K562 (cell line): ENCODE measurements around the gene PRRC2B. TPM values are rescaled to one million over a fixed set of nuclear protein-coding genes. Genes with fewer than 3 reads are reported as not detected.

Experiments
- ATAC-seq: fragments of 200-7000 bp; cut with Tn5 transposase; 3 replicates; pipeline ENCODE4 v1.9.1; 2020; ENCODE audit warnings: moderate library complexity
- BruUV-seq: library from RNA; stranded (reverse); fragments of 400-500 nt; replicated peaks from 2 replicates; lab custom pipeline; 2021; lab: Mats Ljungman, UMichigan
- CTCF ChIA-PET: fragments of 300-600 bp; formaldehyde crosslinking; extraction: SDS; loops from one replicate; lab custom pipeline; 2021; ENCODE audit warnings: low intra/inter-chr PET ratio; lab: Yijun Ruan, JAX
- POLR2A ChIA-PET: fragments of 300-600, 350-650 bp; sonication (Branson Sonifier 250); formaldehyde crosslinking; extraction: SDS; loops from one replicate; lab custom pipeline; 2021; ENCODE audit warnings: antibody characterized with exemption, inconsistent platforms; lab: Yijun Ruan, JAX
- DNase-seq, 4 experiments: peaks; one replicate each; pipeline versions ENCODE4 v3.0.0 to v3.0.0-alpha.2; 2011 to 2018; ENCODE audit warnings: low spot score in 3 of 4, mixed read lengths in 3 of 4; ENCODE audit errors: extremely low read depth in 1 of 4
- FAIRE-seq: peaks from 2 replicates; lab custom pipeline; 2011; peaks lifted over from hg19 to GRCh38; lab: Jason Lieb, UNC
- H2AFZ ChIP-seq: 2 replicates; pipeline ENCODE4 v1.6.0; 2011; ENCODE audit warnings: low read depth, low read length, control low read depth, inconsistent platforms
- H3K27ac ChIP-seq: fragments of 200-600 bp; 3 replicates; pipeline ENCODE4 v1.8.0; 2011; ENCODE audit warnings: low read depth, mild to moderate bottlenecking, control low read depth, inconsistent platforms, low read length, moderate library complexity, mixed read lengths; ENCODE audit errors: extremely low read depth
- H3K27me3 ChIP-seq, 2 experiments: fragments of 300-600 bp in 1 of 2; 2 replicates in 1 of 2; 3 replicates in 1 of 2; pipeline versions ENCODE4 v1.6.0 to v1.8.0; 2011; ENCODE audit warnings: inconsistent platforms in 2 of 2, low read length in 2 of 2, mild to moderate bottlenecking in 1 of 2, mixed read lengths in 1 of 2, moderate library complexity in 1 of 2; ENCODE audit not compliant: control insufficient read depth in 2 of 2, insufficient read depth in 2 of 2
- H3K36me3 ChIP-seq: fragments of 300-600 bp; 3 replicates; pipeline ENCODE4 v1.8.0; 2011; ENCODE audit warnings: mild to moderate bottlenecking, low read length, inconsistent platforms; ENCODE audit not compliant: control insufficient read depth, insufficient read depth
- H3K4me1 ChIP-seq, 2 experiments: fragments of 200-600 bp in 1 of 2; replicated peaks in 1 of 2; 2 replicates in 1 of 2; 3 replicates in 1 of 2; pipeline versions ENCODE4 v1.5.1 to v1.8.0; 2011; ENCODE audit warnings: inconsistent platforms in 2 of 2, low read length in 2 of 2, mild to moderate bottlenecking in 1 of 2, mixed read lengths in 1 of 2, moderate library complexity in 1 of 2; ENCODE audit not compliant: control insufficient read depth in 2 of 2, insufficient read depth in 2 of 2
- H3K4me2 ChIP-seq: 2 replicates; pipeline ENCODE4 v1.6.1; 2011; ENCODE audit warnings: low read length, control low read depth, inconsistent platforms, mixed read lengths; ENCODE audit not compliant: insufficient read depth
- H3K4me3 ChIP-seq: fragments of 200-600 bp; sonication (generic), shearing (Covaris generic); 2 replicates; pipeline ENCODE4 v1.5.1; 2016; ENCODE audit warnings: control low read depth, inconsistent platforms
- H3K79me2 ChIP-seq: fragments of 200-600 bp; 3 replicates; pipeline ENCODE4 v1.8.0; 2011; ENCODE audit warnings: low read length, inconsistent platforms; ENCODE audit not compliant: control insufficient read depth, insufficient read depth
- H3K9ac ChIP-seq, 2 experiments: 2 replicates each; pipeline versions ENCODE4 v1.6.0 to v1.6.1; 2011; ENCODE audit warnings: low read depth in 2 of 2, low read length in 2 of 2, control low read depth in 1 of 2, inconsistent platforms in 1 of 2, mild to moderate bottlenecking in 1 of 2, mixed read lengths in 1 of 2; ENCODE audit not compliant: insufficient read depth in 1 of 2
- H3K9me1 ChIP-seq: one replicate; pipeline ENCODE4 v1.6.0; 2011; ENCODE audit warnings: inconsistent platforms, mild to moderate bottlenecking, low read length, moderate library complexity; ENCODE audit not compliant: control insufficient read depth, insufficient read depth
- H3K9me3 ChIP-seq: replicated peaks from 2 replicates; pipeline ENCODE4 v1.5.1; 2011; ENCODE audit warnings: low read depth, low read length, inconsistent platforms; ENCODE audit not compliant: control insufficient read depth, insufficient read depth
- H4K20me1 ChIP-seq: replicated peaks from 2 replicates; pipeline ENCODE4 v1.6.1; 2011; ENCODE audit warnings: low read length, inconsistent platforms, mixed read lengths; ENCODE audit not compliant: control insufficient read depth, insufficient read depth
- ESRRA ChIP-seq: fragments of 450-650 bp; IDR thresholded peaks from 2 replicates; pipeline ENCODE4 v1.6.1; 2014; ENCODE audit warnings: low read depth, mild to moderate bottlenecking, moderate library complexity, borderline replicate concordance
- FIP1L1 ChIP-seq: fragments of 200-400 bp; formaldehyde crosslinking; IDR thresholded peaks from 2 replicates; pipeline ENCODE4 v1.6.1; 2018; ENCODE audit warnings: mild to moderate bottlenecking, low read depth, low read length; ENCODE audit not compliant: poor library complexity, severe bottlenecking
- FOSL1 ChIP-seq: fragments of 200-800 bp; sonication (Bioruptor generic); conservative IDR thresholded peaks from 2 replicates; pipeline ENCODE4 v1.6.1; 2016; ENCODE audit warnings: missing genetic modification characterization, missing compliant biosample characterization
- FOXK2 ChIP-seq, 2 experiments: fragments of 450-650 bp; IDR thresholded peaks in 1 of 2; conservative IDR thresholded peaks in 1 of 2; 2 replicates each; pipeline ENCODE4 v1.6.1; 2016; ENCODE audit warnings: low read depth in 2 of 2, mild to moderate bottlenecking in 1 of 2
- HDAC8 ChIP-seq: fragments of 450-650 bp; IDR thresholded peaks from 2 replicates; pipeline ENCODE4 v1.6.1; 2016; ENCODE audit warnings: mild to moderate bottlenecking, missing genetic modification characterization, moderate library complexity, missing compliant biosample characterization
- KDM1A ChIP-seq, 2 experiments: fragments of 450-650 bp; IDR thresholded peaks; 2 replicates each; pipeline ENCODE4 v1.6.1; 2016; ENCODE audit warnings: mild to moderate bottlenecking in 2 of 2
- KLF6 ChIP-seq: fragments of 250-450 bp; sonication (Bioruptor Pico); IDR thresholded peaks from 2 replicates; pipeline ENCODE4 v1.4.0; 2020; ENCODE audit warnings: mild to moderate bottlenecking, moderate library complexity, borderline replicate concordance
- NFATC3 ChIP-seq: fragments of 450-650 bp; IDR thresholded peaks from 2 replicates; pipeline ENCODE4 v1.6.1; 2017; ENCODE audit warnings: mild to moderate bottlenecking
- NFE2L1 ChIP-seq: fragments of 450-650 bp; IDR thresholded peaks from 2 replicates; pipeline ENCODE4 v1.6.1; 2016; ENCODE audit warnings: missing genetic modification characterization, low read depth, mild to moderate bottlenecking, missing compliant biosample characterization, moderate library complexity, borderline replicate concordance
- PRPF4 ChIP-seq: fragments of 200-400 bp; formaldehyde crosslinking; IDR thresholded peaks from one replicate; pipeline ENCODE4 v1.6.1; 2017; ENCODE audit warnings: low read length, low read depth, mild to moderate bottlenecking; ENCODE audit not compliant: insufficient read depth, poor library complexity, severe bottlenecking
- PURB ChIP-seq: sonication (generic); formaldehyde crosslinking; IDR thresholded peaks from 2 replicates; pipeline ENCODE4 v1.9.0; 2021; ENCODE audit warnings: low read depth, mild to moderate bottlenecking, missing genetic modification reagents
- RAD21 ChIP-seq, 2 experiments: fragments of 250-450 bp in 1 of 2; fragments of 450-650 bp in 1 of 2; sonication (Bioruptor Pico) in 1 of 2; formaldehyde crosslinking in 1 of 2; IDR thresholded peaks in 1 of 2; conservative IDR thresholded peaks in 1 of 2; 2 replicates each; pipeline versions ENCODE4 v1.4.0 to v1.8.0; 2020 to 2022; ENCODE audit warnings: mild to moderate bottlenecking in 2 of 2, moderate library complexity in 1 of 2
- RBBP5 ChIP-seq: fragments of 200-600 bp; sonication (generic); IDR thresholded peaks from 2 replicates; pipeline ENCODE4 v1.6.1; 2012; ENCODE audit warnings: borderline replicate concordance, mild to moderate bottlenecking, low read length, control low read depth, inconsistent platforms; ENCODE audit not compliant: insufficient read depth, poor library complexity, severe bottlenecking
- SETDB1 ChIP-seq: IDR thresholded peaks from one replicate; pipeline ENCODE4 v1.6.1; 2012; ENCODE audit warnings: low read length, control low read depth, inconsistent platforms
- SRF ChIP-seq, 2 experiments: fragments of 250-450, 450-650 bp in 1 of 2; sonication (Bioruptor Pico) in 1 of 2; sonication (generic) in 1 of 2; formaldehyde crosslinking; IDR thresholded peaks; 2 replicates each; pipeline versions ENCODE4 v1.5.0 to v1.5.1; 2020 to 2022; ENCODE audit warnings: mild to moderate bottlenecking in 1 of 2, missing genetic modification reagents in 1 of 2
- TAF15 ChIP-seq: fragments of 200-400 bp; formaldehyde crosslinking; IDR thresholded peaks from 2 replicates; pipeline ENCODE4 v1.6.1; 2017; ENCODE audit warnings: mild to moderate bottlenecking, low read depth, low read length, moderate library complexity
- ZKSCAN1 ChIP-seq: fragments of 150-350 bp; IDR thresholded peaks from 2 replicates; pipeline ENCODE4 v1.6.1; 2016; ENCODE audit warnings: low read depth, low read length
- ZNF561 ChIP-seq: fragments of 450-650 bp; formaldehyde crosslinking; conservative IDR thresholded peaks from 2 replicates; pipeline ENCODE4 v1.4.0; 2020; ENCODE audit warnings: mild to moderate bottlenecking, moderate library complexity
- WGBS: fragments of 100-300 bp; shearing (Covaris generic); methylation state at CpG from one replicate; pipeline ENCODE4 v1.1.6; 2016; ENCODE audit warnings: low coverage, mixed read lengths; ENCODE audit not compliant: insufficient coverage; ENCODE audit errors: missing lambda C conversion rate; 5-methylcytosine and 5-hydroxymethylcytosine counted together
- in situ Hi-C: fragments of 300-500 bp; cut with MboI; formaldehyde crosslinking; loops from 4 replicates; pipeline ENCODE4 v1.15.0; 2018; ENCODE audit warnings: inconsistent platforms, mixed read lengths
- intact Hi-C: fragments of 100-400 bp; cut with micrococcal nuclease; formaldehyde crosslinking; loops from 2 replicates; pipeline ENCODE4 v1.14.2; 2022
- polyA plus RNA-seq, 8 experiments: library from polyadenylated mRNA; depleted of rRNA in 4 of 8; stranded (reverse) in 5 of 8; unstranded in 3 of 8; fragments of >200 nt; fragmentation: Nextera tagmentation in 2 of 8; fragmentation: Illumina TruSeq in 1 of 8; extraction: Ambion mirVana in 2 of 8; extraction: Trizol in 1 of 8; gene quantifications; 2 replicates each; pipeline versions ENCODE4 v1.2.1 to v1.2.3, GENCODE V29; 2011 to 2014; ENCODE audit warnings: inconsistent platforms in 1 of 8, missing spikeins in 1 of 8
- total RNA-seq, 7 experiments: library from RNA; depleted of rRNA in 6 of 7; stranded (reverse); fragments of >200 nt in 6 of 7; fragmentation: Illumina TruSeq in 2 of 7; extraction: Trizol in 2 of 7; gene quantifications; 2 replicates each; pipeline versions ENCODE4 v1.2.1 to v1.2.3, GENCODE V29; 2011 to 2021; ENCODE audit warnings: low replicate concordance in 1 of 7
- TF ChIP-seq, protein P1 (sequence below): fragments of 450-650 bp; formaldehyde crosslinking; IDR thresholded peaks from 2 replicates; pipeline ENCODE4 v1.4.0; 2020; ENCODE audit warnings: mild to moderate bottlenecking

The PRRC2B gene
- total and polyA plus RNA-seq, 9 of the 15 experiments (the other 6 are each of a cell fraction or from before 2014, with no cell fraction given): 0.34 to 125 (median 30.9) TPM

DNA sequence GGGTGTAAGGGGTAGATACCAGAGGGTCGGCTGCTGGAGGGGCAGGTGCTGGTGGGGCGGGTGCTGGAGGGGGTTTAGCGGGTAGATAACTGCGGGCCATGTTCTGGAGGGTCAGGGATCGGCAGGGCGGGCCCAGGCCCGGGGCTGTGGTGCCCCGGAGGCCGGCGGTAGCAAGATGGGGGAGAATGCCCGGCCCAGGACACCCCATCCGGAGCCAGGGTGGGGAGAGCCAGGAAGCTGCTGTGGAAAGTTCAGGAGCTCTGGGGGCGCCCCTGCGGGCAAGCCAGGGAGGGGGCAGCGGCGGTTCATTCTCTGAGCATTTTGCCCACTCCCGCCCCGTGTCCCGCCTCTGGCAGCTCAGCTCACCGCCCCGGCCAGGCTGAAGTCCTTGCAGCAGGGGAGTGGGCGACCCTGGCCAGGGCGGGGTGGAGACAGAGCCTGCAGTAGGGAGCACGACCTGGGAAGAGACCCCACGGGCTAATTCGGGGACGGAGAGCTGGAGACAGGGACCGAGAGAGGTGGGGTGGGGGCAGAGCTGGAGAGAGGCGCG, 152.0 kb downstream of the PRRC2B start:
- intact Hi-C loops: no loop called here
- WGBS: 14% methylated on average over 21 of the region's 30 CpGs

More for the DNA sequence above, 152.0 kb downstream of the PRRC2B start:
- Histone ChIP-seq H3K36me3 (no peaks in the 10 kb centered on the region), H3K4me1 (peaks cover 0 to 14% of the 10 kb centered on the region in 2 experiments; a peak in 1 of 5 replicates), H3K9ac (no peak overlapping the region), H2AFZ (no peak overlapping the region), H3K4me2 (no peak overlapping the region), H3K9me3 (peaks cover 7% of the 10 kb centered on the region), H3K9me1 (no peaks in the 10 kb centered on the region), H3K79me2 (no peaks in the 10 kb centered on the region), H3K4me3 (no peak overlapping the region), H4K20me1 (no peaks in the 10 kb centered on the region), H3K27ac (no peak overlapping the region), H3K27me3 (peaks cover 14 to 33% of the 10 kb centered on the region in 2 experiments; a peak in 4 of 5 replicates)
- FAIRE-seq: no peak
- ChIA-PET POLR2A (no interaction called here), CTCF (interaction anchor here (0.6 kb wide), 1 partner anchor 69 kb away, joined by 4 read pairs; no protein-coding TSS in a partner anchor)
- ATAC-seq: no peak
- TF ChIP-seq ZNF561 (CRISPR knock-in tag) (no peak), SETDB1 (no peak), PRPF4 (no peak), ZKSCAN1 (no peak), FOXK2 (conservative IDR thresholded peaks at IDR 0.05 in 1 of 2, IDR thresholded peaks at IDR 0.05 in 1 of 2; ENCODE audit: low read depth in 2 of 2) (no peak), ESRRA (no peak), PURB (CRISPR knock-in tag) (no peak), KLF6 (no peak), NFATC3 (no peak), TAF15 (no peak), HDAC8 (tag) (no peak), RAD21 (CRISPR knock-in tag; conservative IDR thresholded peaks at IDR 0.05 in 1 of 2, IDR thresholded peaks at IDR 0.05 in 1 of 2) (no peak), KDM1A (IDR thresholded peaks at IDR 0.05) (no peak), FOSL1 (tag) (no peak), NFE2L1 (tag) (no peak), SRF (CRISPR knock-in tag; IDR thresholded peaks at IDR 0.05) (no peak), FIP1L1 (no peak), RBBP5 (no peak)
- TF ChIP-seq, protein P1, sequence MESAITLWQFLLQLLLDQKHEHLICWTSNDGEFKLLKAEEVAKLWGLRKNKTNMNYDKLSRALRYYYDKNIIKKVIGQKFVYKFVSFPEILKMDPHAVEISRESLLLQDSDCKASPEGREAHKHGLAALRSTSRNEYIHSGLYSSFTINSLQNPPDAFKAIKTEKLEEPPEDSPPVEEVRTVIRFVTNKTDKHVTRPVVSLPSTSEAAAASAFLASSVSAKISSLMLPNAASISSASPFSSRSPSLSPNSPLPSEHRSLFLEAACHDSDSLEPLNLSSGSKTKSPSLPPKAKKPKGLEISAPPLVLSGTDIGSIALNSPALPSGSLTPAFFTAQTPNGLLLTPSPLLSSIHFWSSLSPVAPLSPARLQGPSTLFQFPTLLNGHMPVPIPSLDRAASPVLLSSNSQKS: no peak
- BruUV-seq: no TSS peak
- in situ Hi-C loops: no loop called here
- no peak for DNase-seq
